T-helper 1 cell (primary cell): Measurements from ENCODE around the gene AKT3.

Experiments
- DNase-seq, 5 donors: peaks; one replicate each; pipeline ENCODE4 v3.0.0-alpha.2; 2012 to 2020

Gene AKT3

GRCh38 chr1:243730487-243731150 lies 119.4 kb downstream of the AKT3 start:
- DNase-seq = no peak

DNA sequence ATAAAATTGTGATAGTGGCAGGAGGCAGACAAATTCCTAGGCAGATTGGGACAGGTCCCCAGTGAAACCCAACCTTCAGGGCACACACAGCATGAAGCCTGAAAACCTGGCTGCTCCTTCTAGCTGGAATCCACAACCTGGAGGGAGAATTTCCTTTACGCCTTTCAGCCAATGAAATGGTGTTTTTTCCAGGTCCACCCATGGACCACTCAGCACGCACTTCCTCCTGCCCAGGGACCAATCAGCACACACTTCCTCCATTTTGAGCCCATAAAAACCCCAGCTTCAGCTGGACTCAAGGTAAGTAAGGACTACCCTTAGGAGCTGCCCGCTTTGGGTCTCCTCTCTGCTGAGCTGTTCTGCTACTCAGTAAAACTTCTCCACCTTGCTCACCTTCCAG lies 120.1 kb downstream of the AKT3 start:
- no peak for DNase-seq

- DNase-seq = no peak
These were observed 122.4 kb downstream of the AKT3 start for GRCh38 chr1:243727503-243728203.

DNA sequence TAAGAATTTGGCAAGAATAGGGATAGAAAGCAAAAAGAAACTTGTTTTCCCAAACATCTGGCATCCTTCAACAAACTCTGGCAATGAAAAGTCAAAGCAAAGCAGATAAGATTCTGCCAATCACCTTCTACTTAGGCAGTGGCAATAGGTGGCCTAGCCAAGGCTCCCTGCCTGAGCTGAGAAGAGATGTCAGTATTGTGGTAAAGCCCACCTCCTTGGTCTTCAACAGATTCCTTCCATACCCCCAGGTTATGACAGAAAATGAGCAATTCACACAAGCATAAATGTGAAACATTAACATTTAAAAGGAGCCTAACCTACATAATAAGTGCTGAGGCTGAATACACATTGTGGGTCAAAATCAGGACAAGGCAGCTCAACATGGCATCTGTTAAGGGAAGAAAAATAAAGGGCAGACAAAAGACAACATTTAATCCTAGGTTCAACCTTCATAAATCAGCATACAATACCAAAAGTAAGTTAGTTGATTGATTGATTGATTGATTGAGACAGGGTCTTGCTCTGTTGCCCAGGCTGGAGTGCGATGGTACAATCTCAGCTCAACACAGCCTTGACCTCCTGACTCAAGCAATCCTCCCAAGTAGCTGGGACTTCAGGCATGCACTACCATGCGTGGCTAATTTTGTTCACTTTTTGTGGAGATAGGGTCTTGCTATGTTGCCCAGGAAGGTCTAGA lies 123.1 kb downstream of the AKT3 start:
- no peak for DNase-seq

DNA sequence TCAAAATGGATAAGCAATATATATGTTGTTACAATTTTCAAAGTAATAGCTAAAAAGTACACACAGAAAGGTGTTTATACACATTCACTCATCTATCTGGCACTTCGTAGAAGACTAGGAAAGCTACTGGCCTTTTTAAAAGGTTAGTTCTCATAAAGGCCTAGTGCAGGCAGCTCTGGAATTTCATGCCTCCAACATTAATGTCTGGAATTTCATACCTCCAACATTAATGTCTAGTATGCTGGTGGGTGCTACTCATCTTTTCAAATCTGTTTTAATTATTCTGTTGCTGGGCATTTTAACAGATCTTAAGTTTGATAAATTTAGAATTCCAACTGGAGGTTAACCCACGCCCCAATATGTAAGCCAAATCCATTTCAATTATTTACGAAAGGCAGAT lies 124.2 kb downstream of the AKT3 start:
- DNase-seq = no peak

- DNase-seq = no peak
These were observed 125.0 kb downstream of the AKT3 start for GRCh38 chr1:243725075-243725474.

DNA sequence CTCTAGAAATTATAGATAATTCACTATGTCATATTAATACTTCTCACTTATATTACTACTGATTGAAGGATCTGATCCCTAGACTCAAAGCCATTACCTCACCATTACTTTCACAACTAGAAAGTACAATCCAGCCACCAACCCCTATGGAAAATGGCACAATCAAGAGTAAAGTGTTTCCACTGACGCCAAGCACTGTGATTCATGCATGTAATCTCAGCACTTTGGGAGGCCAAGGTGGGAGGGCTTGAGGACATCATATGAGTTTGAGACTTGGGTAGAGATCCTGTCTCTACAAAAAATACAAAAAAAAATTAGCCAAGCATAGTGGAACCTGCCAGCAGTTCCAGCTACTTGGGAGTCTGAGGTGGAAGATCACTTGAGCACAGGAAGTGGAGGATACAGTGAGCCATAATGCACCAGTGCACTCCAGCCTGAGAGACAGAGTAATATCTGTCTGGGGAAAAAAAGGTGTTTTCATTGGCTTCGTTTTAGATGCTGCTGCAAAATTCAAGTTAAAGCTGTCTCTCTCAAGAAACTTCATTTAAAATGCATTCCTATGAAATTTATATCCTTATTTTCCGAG lies 126.5 kb downstream of the AKT3 start:
- DNase-seq = no peak

DNA sequence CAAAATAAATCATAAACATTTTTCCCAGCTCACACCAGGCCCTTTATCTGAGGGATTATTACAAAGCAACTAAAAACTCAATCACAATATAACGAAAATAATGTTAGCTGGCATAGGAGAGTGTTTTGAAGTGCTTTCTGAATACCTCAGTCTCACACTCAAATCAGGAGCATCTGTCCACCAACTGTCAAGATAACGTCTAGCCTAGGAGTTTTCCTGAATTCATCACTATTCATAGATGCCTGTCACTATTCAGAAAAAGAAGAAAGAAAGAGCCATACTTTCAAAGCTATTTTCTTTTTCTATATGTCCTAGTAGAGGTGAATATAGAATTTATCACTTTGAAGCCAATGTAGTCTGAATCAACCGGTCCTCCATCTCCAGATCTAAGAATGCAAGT lies 127.0 kb downstream of the AKT3 start:
- no peak for DNase-seq

- DNase-seq = no peak
These were observed 130.6 kb downstream of the AKT3 start for GRCh38 chr1:243719476-243719875.

DNA sequence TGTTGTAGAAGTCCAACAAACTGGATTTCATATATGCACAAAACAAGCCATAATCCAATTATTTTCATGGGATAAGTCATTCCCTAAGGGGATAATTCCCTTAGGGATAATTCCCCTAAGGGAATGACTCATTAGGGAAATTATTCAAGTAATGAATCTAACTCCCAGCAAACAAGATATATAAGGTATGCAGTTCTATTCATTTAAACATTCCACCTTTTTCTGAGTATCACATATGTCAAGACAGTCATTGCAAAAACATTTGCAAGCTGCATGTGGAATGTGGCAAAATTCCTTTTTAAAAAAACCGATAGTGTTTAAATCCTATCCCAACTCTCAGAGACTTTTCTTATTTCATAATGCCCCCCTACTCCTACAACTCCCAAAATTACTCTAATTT lies 131.2 kb downstream of the AKT3 start:
- DNase-seq = no peak

GRCh38 chr1:243718022-243718421 lies 132.0 kb downstream of the AKT3 start:
- no peak for DNase-seq

GRCh38 chr1:243716906-243717305 lies 133.1 kb downstream of the AKT3 start:
- no peak for DNase-seq

- DNase-seq = no peak
These were observed 134.8 kb downstream of the AKT3 start for GRCh38 chr1:243715285-243715684.

- DNase-seq = no peak
These were observed 136.4 kb downstream of the AKT3 start for GRCh38 chr1:243713470-243714186.

- DNase-seq = no peak
These were observed 137.1 kb downstream of the AKT3 start for GRCh38 chr1:243712941-243713340.

DNA sequence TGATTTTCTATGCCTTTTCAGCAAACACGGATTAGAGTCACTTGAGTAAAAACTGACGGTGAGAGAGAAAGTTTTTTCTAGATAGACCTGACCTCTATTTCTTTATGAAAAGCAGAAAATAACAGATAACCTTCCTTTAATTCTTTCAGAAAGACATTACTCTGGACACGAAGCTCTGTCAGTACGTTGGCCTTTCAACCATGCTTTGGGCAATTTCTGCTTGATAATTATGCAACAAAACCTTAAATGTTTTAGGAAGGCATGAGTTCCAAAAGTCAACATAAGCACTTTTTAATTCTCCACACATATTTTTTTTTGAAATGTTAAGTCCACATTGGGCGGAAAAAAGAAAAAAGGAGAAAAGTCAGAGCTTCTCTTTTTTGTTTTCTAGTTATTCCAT lies 137.8 kb downstream of the AKT3 start:
- no peak for DNase-seq

DNA sequence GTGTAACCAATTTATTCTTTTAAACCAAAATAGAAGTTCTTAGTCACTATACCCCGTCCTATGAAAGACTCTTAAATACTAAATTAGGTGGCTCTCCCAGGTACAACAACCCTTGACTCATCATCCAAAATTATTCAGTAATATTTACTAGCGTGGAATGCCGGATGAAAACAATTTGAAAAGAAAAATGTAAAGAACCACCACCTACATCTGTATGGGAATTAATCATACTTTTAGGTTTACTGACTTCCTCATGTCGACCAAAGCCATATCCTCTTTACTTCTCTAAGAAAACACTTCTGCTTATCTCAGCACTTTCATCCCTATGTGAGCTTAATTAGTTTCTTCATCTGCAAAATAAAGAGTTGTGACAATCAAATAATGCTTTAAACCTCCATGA lies 139.6 kb downstream of the AKT3 start:
- DNase-seq = no peak

DNA sequence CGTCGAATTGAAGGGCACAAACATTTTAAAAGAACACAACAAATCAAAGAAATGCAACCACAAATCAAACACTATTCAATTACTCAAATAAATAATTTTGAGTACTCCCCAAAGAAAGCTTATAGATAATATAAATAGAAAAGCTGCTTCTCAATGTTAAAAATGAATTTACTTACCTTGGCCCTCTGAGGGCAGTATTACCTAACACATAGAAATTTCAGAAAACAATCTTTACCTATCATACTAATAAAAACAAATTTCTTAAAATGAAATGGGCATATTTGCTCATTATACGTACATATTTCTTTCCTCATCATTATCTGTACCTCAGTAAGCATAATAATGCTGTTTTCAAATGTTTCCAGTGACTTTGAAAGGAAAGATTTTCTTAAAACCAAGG lies 141.8 kb downstream of the AKT3 start:
- DNase-seq = no peak

GRCh38 chr1:243706563-243706962 lies 143.5 kb downstream of the AKT3 start:
- no peak for DNase-seq

DNA sequence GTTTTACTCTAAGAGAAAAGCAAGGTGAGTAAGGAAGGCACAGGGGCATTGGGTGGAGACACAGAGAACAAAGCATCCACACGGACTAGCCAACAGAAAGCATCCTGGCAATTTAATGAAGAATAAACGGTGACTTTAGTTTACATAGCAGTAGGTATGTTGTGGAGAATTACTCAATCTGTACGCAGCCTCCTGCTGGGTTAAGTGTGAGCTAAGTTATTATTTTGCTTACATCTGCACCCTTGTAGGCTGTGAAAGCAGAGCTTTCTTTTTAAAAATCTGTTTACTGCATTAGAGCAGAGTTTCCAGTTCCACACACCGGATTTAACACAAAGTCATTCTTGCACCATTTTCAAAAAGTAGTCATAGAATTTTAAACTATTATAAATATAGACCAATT lies 144.5 kb downstream of the AKT3 start:
- DNase-seq = no peak

- no peak for DNase-seq
These were observed 148.2 kb downstream of the AKT3 start for GRCh38 chr1:243701872-243702271.

DNA sequence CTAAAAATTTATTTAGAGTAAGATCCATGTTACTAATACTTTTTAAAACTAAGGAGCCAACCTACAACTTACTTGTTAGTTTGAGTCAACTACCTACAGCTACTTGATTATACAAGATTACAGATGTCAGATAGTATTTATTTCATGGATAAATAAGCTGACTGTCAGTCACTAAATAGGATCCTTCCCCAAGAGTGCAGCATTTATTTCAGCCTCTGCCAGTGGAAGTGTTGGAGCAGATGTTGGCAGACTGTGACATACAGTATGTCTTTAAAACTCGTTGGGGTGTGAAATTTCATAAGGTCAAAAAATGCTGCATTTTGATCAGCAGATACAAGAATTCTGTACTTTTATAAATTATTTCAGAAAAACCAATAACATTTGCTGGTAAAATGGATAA lies 156.2 kb downstream of the AKT3 start:
- no peak for DNase-seq

- no peak for DNase-seq
These were observed 163.9 kb downstream of the AKT3 start for GRCh38 chr1:243686159-243686558.
